NT2/D1 (cell line): ENCODE data around the gene HAP1.

Experiments used
- SUZ12 ChIP-seq: IDR thresholded peaks from 2 replicates; pipeline ENCODE4 v1.6.1; 2011; ENCODE audit not compliant: insufficient read length, insufficient read depth; ENCODE audit errors: extremely low read depth
- YY1 ChIP-seq: IDR thresholded peaks from 2 replicates; pipeline ENCODE4 v1.6.1; 2011; ENCODE audit not compliant: insufficient read length, insufficient read depth

DNA sequence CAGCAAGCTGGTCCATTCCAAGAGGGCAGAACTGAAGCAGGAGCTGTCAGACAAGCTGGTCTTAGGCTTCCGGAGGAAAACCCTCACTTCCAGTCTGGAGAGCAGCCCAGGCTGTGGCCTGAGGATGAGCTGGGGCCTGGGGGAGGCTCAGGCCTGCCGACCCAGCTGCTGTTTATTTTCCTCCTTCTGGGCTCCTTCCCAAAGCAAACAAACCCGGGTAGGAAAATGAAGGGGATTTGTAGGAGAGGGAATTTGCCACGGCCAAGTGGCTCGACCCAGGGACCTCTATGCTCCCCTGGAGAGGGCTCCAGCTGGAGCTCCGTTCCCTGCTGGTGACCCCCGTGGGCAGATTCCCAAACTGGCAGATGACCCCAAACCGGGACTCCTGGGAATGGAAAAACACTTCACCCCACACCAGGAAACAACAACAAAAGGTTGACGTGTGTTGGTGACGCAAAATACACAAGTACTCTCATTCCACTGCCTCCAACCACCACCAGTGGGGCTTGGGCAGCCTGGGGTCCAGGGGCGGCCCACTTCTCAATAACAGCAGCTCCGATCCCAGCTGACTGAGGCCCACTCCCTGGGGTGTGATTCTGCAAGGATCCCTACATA, 43.2 kb upstream of the HAP1 start:
- no peak for TF ChIP-seq SUZ12
- TF ChIP-seq YY1 = no peak
